Naive thymus-derived CD8-positive, alpha-beta T cell (primary cell): ENCODE results near the gene SNURF. TPM values are rescaled to one million over a fixed set of nuclear protein-coding genes. Genes with fewer than 3 reads are reported as not detected.
A peak's percentile ranks its signal among the peaks of the same experiment; 100 is the strongest.
"Not testable (repeated sequence)": the region's sequence is repeated elsewhere in the genome, so short reads cannot be mapped to it uniquely, and the experiment has no call there.

Experiments used
- ATAC-seq, 2 donors: fragments of 150-1000 bp; cut with Tn5 transposase in 1 of 2; sonication (Bioruptor Pico), chemical (Tn5 transposase) in 1 of 2; 1 replicate in 1 of 2; 2 replicates in 1 of 2; pipeline ENCODE4 v1.10.0; 2021; ENCODE audit warnings: mild to moderate bottlenecking in 2 of 2, moderate library complexity in 2 of 2
- POLR2A ChIA-PET: fragments of 350-600 bp; sonication (Branson Sonifier 250); formaldehyde crosslinking; loops from one replicate; lab custom pipeline; 2021; ENCODE audit warnings: antibody characterized with exemption; lab: Charles Lee
- DNase-seq, 10 donors: peaks; one replicate each; pipeline versions ENCODE4 v3.0.0 to v3.0.0-alpha.2; 2020 to 2022
- H3K27ac Mint-ChIP-seq, 10 donors: one replicate each; pipeline ENCODE4 v1.8.0; 2020 to 2022; ENCODE audit warnings: mild to moderate bottlenecking in 10 of 10, mixed read lengths in 10 of 10, moderate library complexity in 4 of 10, inconsistent platforms in 1 of 10
- H3K27me3 Mint-ChIP-seq, 5 donors: one replicate each; pipeline ENCODE4 v1.8.0; 2021 to 2022; ENCODE audit warnings: mixed read lengths in 5 of 5
- H3K36me3 Mint-ChIP-seq, 3 donors: one replicate each; pipeline ENCODE4 v1.8.0; 2020 to 2022; ENCODE audit warnings: mixed read lengths in 3 of 3, mild to moderate bottlenecking in 2 of 3, inconsistent platforms in 1 of 3
- H3K4me1 Mint-ChIP-seq, 4 donors: one replicate each; pipeline ENCODE4 v1.8.0; 2021 to 2022; ENCODE audit warnings: mixed read lengths in 4 of 4
- H3K4me3 Mint-ChIP-seq, 10 donors: one replicate each; pipeline ENCODE4 v1.8.0; 2020 to 2022; ENCODE audit warnings: mild to moderate bottlenecking in 10 of 10, mixed read lengths in 10 of 10, moderate library complexity in 6 of 10, inconsistent platforms in 1 of 10
- H3K9me3 Mint-ChIP-seq, 9 donors: one replicate each; pipeline ENCODE4 v1.8.0; 2020 to 2022; ENCODE audit warnings: mixed read lengths in 9 of 9, mild to moderate bottlenecking in 3 of 9, inconsistent platforms in 1 of 9, moderate library complexity in 1 of 9
- polyA plus RNA-seq, 3 donors: library from polyadenylated mRNA; unstranded; fragments of 300-500 nt; fragmentation: Illumina TruSeq; gene quantifications; one replicate each; pipeline ENCODE4 v1.2.3, GENCODE V29; 2021
- total RNA-seq, 8 experiments: library from RNA in 2 of 8; stranded (reverse) in 2 of 8; gene quantifications; one replicate each; pipeline ENCODE4 v1.2.3 and lab custom pipeline; 2021 to 2026

The SNURF gene
- total and polyA plus RNA-seq, 5 experiments from 2014 or later = 31.0 to 92.8 (median 40.9) TPM

- H3K36me3 Mint-ChIP-seq = peaks cover 33 to 93% (median 91%) of the 10 kb centered on the region in 3 donors
- DNase-seq, ATAC-seq, H3K27ac Mint-ChIP-seq, POLR2A ChIA-PET, H3K27me3 Mint-ChIP-seq, H3K4me1 Mint-ChIP-seq, H3K4me3 Mint-ChIP-seq: not testable (repeated sequence)
- peaks cover 0 to 81% (median 47%) of the 10 kb centered on the region in 9 donors for H3K9me3 Mint-ChIP-seq
Measured at GRCh38 chr15:24972707-24973106, 17.9 kb downstream of the SNURF start.

DNA sequence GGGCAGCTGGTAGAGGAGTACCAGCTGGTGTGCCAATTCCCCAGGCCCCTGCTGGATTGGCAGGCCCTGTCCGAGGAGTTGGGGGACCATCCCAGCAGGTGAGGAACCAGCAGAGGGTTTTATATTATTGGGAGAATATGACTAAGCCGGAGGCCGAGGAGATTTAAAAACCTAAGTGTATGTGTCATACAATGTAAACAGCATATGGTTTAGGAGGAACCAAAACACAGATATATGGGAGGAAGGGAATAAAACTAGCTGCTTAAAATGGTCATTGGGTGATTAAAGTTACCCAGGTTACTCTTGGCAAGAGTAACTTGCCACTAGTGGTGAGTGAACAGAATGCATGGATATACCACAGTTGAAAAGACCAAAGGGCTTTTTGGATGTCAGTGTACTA is 22.1 kb downstream of the SNURF start:
- Mint-ChIP-seq H3K4me1 (no peaks in the 10 kb centered on the region), H3K36me3 (peaks cover 50 to 95% (median 88%) of the 10 kb centered on the region in 3 donors), H3K27me3 (no peaks in the 10 kb centered on the region), H3K4me3 (no peak overlapping the region), H3K27ac (no peak overlapping the region), H3K9me3 (peaks cover 6 to 91% (median 46%) of the 10 kb centered on the region in 9 donors)
- POLR2A ChIA-PET = no interaction called here
- no peak for DNase-seq
- ATAC-seq = no peak

GRCh38 chr15:24977686-24978085 is 22.9 kb downstream of the SNURF start:
- peaks cover 55 to 95% (median 91%) of the 10 kb centered on the region in 3 donors for H3K36me3 Mint-ChIP-seq
- no peaks in the 10 kb centered on the region for H3K4me1 Mint-ChIP-seq
- H3K4me3 Mint-ChIP-seq = no peak overlapping the region
- ATAC-seq = no peak
- DNase-seq = no peak
- H3K27me3 Mint-ChIP-seq = no peaks in the 10 kb centered on the region
- H3K9me3 Mint-ChIP-seq = peaks cover 9 to 92% (median 50%) of the 10 kb centered on the region in 9 donors
- POLR2A ChIA-PET = no interaction called here
- no peak overlapping the region for H3K27ac Mint-ChIP-seq

DNA sequence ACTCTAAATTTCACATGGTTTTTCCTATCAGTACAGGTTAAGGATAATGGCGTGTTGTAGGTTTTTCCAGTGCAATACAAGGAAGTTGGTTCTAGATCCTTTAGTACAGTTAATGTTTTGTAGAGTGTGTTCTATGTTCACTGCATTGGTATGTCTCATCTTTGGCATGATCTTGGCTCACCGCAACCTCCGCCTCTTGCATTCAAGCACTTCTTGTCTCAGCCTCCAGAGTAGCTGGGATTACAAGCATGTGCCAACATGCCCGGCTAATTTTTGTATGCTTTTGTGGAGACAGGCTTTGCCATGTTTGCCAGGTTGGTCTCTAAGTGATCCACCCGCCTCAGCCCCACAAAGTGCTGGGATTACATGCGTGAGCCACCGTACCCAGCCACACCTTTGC is 30.4 kb downstream of the SNURF start:
- H3K27me3 Mint-ChIP-seq = no peaks in the 10 kb centered on the region
- POLR2A ChIA-PET = no interaction called here
- H3K4me1 Mint-ChIP-seq = no peaks in the 10 kb centered on the region
- peaks cover 9 to 98% (median 44%) of the 10 kb centered on the region in 9 donors for H3K9me3 Mint-ChIP-seq
- no peak overlapping the region for H3K4me3 Mint-ChIP-seq
- ATAC-seq = no peak
- no peak for DNase-seq
- no peak overlapping the region for H3K27ac Mint-ChIP-seq
- H3K36me3 Mint-ChIP-seq = peaks cover 45 to 91% (median 91%) of the 10 kb centered on the region in 3 donors

- DNase-seq = no peak
- no peaks in the 10 kb centered on the region for H3K4me1 Mint-ChIP-seq
- peaks cover 6 to 100% (median 48%) of the 10 kb centered on the region in 9 donors for H3K9me3 Mint-ChIP-seq
- POLR2A ChIA-PET = no interaction called here
- peak overlapping the region in 1 of 10 donors; percentile 13 for H3K4me3 Mint-ChIP-seq
- H3K27me3 Mint-ChIP-seq = no peaks in the 10 kb centered on the region
- H3K27ac Mint-ChIP-seq = no peak overlapping the region
- no peak for ATAC-seq
- peaks cover 45 to 88% (median 86%) of the 10 kb centered on the region in 3 donors for H3K36me3 Mint-ChIP-seq
Measured at GRCh38 chr15:24986653-24987052, 31.9 kb downstream of the SNURF start.

Other genes starting within 250 kb of the SNURF start
- gene SNRPN, start within 50 bp of the SNURF start, total RNA-seq = 100 to 1,000 TPM; 165 to 169 TPM
- 100 to 1,000 TPM; 432 to 516 (median 492) TPM for gene SNRPN, start within 50 bp of the SNURF start, polyA plus RNA-seq